IMR-90 (cell line): ENCODE data around the gene GRB10. TPM values are rescaled to one million over a fixed set of nuclear protein-coding genes. Genes with fewer than 3 reads are reported as not detected.

Source experiments
- ATAC-seq: fragments of 200-7000 bp; cut with Tn5 transposase; 2 replicates; pipeline ENCODE4 v1.9.1; 2020; ENCODE audit warnings: low read depth, mild to moderate bottlenecking, moderate library complexity
- BruUV-seq: library from RNA; stranded (reverse); fragments of 400-500 nt; replicated peaks from 2 replicates; lab custom pipeline; 2021; lab: Mats Ljungman, UMichigan
- CTCF ChIA-PET: fragments of 300-600 bp; formaldehyde crosslinking; extraction: SDS; loops from one replicate; lab custom pipeline; 2021; ENCODE audit warnings: antibody characterized with exemption; lab: Yijun Ruan, JAX
- POLR2A ChIA-PET: fragments of 300-600 bp; sonication (Branson Sonifier 250); formaldehyde crosslinking; loops from one replicate; lab custom pipeline; 2022; ENCODE audit warnings: antibody characterized with exemption; ENCODE audit not compliant: unreplicated experiment; lab: Charles Lee
- DNase-seq: peaks from one replicate; pipeline ENCODE4 v3.0.0; 2013
- H2AFZ ChIP-seq: replicated peaks from 2 replicates; pipeline ENCODE3; 2013; ENCODE audit warnings: low read length, mild to moderate bottlenecking; ENCODE audit not compliant: poor library complexity
- H2AK5ac ChIP-seq: 2 replicates; pipeline ENCODE4 v1.6.1; 2013; ENCODE audit warnings: low read depth, low read length, inconsistent platforms
- H2AK9ac ChIP-seq: replicated peaks from 2 replicates; pipeline ENCODE3; 2013; ENCODE audit warnings: mild to moderate bottlenecking, low read depth, low read length, moderate library complexity; ENCODE audit not compliant: poor library complexity
- H2BK120ac ChIP-seq: 2 replicates; pipeline ENCODE4 v1.6.1; 2013; ENCODE audit warnings: low read depth, low read length, inconsistent platforms
- H2BK15ac ChIP-seq: 3 replicates; pipeline ENCODE4 v1.6.1; 2013; ENCODE audit warnings: low read depth, low read length, inconsistent platforms
- H2BK20ac ChIP-seq: 2 replicates; pipeline ENCODE4 v1.6.1; 2013; ENCODE audit warnings: low read depth, mild to moderate bottlenecking, inconsistent platforms, low read length, moderate library complexity
- H2BK5ac ChIP-seq: 2 replicates; pipeline ENCODE4 v1.6.1; 2013; ENCODE audit warnings: mild to moderate bottlenecking, low read depth, low read length, inconsistent platforms; ENCODE audit not compliant: poor library complexity, severe bottlenecking
- H3K14ac ChIP-seq: replicated peaks from 2 replicates; pipeline ENCODE4 v1.6.1; 2013; ENCODE audit warnings: low read depth, low read length, inconsistent platforms
- H3K18ac ChIP-seq: 2 replicates; pipeline ENCODE4 v1.6.1; 2013; ENCODE audit warnings: low read depth, low read length, control low read depth
- H3K23ac ChIP-seq: 2 replicates; pipeline ENCODE4 v1.6.1; 2013; ENCODE audit warnings: low read depth, low read length, inconsistent platforms
- H3K27ac ChIP-seq: 2 replicates; pipeline ENCODE4 v1.5.1; 2013; ENCODE audit warnings: mild to moderate bottlenecking, control low read depth, low read length; ENCODE audit not compliant: insufficient read depth
- H3K27me3 ChIP-seq: 2 replicates; pipeline ENCODE4 v1.6.1; 2013; ENCODE audit warnings: low read length; ENCODE audit not compliant: control insufficient read depth, insufficient read depth
- H3K36me3 ChIP-seq: 2 replicates; pipeline ENCODE4 v1.6.1; 2013; ENCODE audit warnings: low read length, mixed read lengths; ENCODE audit not compliant: control insufficient read depth, insufficient read depth
- H3K4ac ChIP-seq: 2 replicates; pipeline ENCODE4 v1.6.1; 2013; ENCODE audit warnings: low read depth, low read length, inconsistent platforms
- H3K4me1 ChIP-seq: 2 replicates; pipeline ENCODE4 v1.6.1; 2013; ENCODE audit warnings: low read length, mixed read lengths; ENCODE audit not compliant: control insufficient read depth, insufficient read depth
- H3K4me2 ChIP-seq: 2 replicates; pipeline ENCODE4 v1.6.1; 2013; ENCODE audit warnings: low read depth, mild to moderate bottlenecking, control low read depth, low read length, moderate library complexity
- H3K4me3 ChIP-seq: 2 replicates; pipeline ENCODE4 v1.5.1; 2013; ENCODE audit warnings: low read depth, mild to moderate bottlenecking, control low read depth, low read length, moderate library complexity; ENCODE audit not compliant: insufficient read depth
- H3K56ac ChIP-seq: 2 replicates; pipeline ENCODE4 v1.6.1; 2013; ENCODE audit warnings: low read length, inconsistent platforms; ENCODE audit not compliant: insufficient read depth; ENCODE audit errors: extremely low read depth
- H3K79me1 ChIP-seq, 2 experiments: 2 replicates each; pipeline ENCODE4 v1.6.1; 2013; ENCODE audit warnings: low read length in 2 of 2, inconsistent platforms in 1 of 2, low read depth in 1 of 2
- H3K9ac ChIP-seq: 2 replicates; pipeline ENCODE4 v1.6.1; 2013; ENCODE audit warnings: low read depth, low read length, control low read depth
- H3K9me1 ChIP-seq: 2 replicates; pipeline ENCODE4 v1.6.1; 2013; ENCODE audit warnings: low read length, inconsistent platforms; ENCODE audit not compliant: insufficient read depth
- H3K9me3 ChIP-seq: 2 replicates; pipeline ENCODE4 v1.6.1; 2013; ENCODE audit warnings: low read length; ENCODE audit not compliant: control insufficient read depth, insufficient read depth
- H4K20me1 ChIP-seq: 2 replicates; pipeline ENCODE4 v1.6.1; 2013; ENCODE audit warnings: low read length, inconsistent platforms; ENCODE audit not compliant: insufficient read depth
- H4K5ac ChIP-seq: 2 replicates; pipeline ENCODE4 v1.6.1; 2013; ENCODE audit warnings: mild to moderate bottlenecking, low read depth, low read length, control low read depth
- H4K8ac ChIP-seq, 2 experiments: 2 replicates each; pipeline ENCODE4 v1.6.1; 2013; ENCODE audit warnings: low read depth in 2 of 2, low read length in 2 of 2, control low read depth in 1 of 2, inconsistent platforms in 1 of 2
- H4K91ac ChIP-seq: 2 replicates; pipeline ENCODE4 v1.6.1; 2013; ENCODE audit warnings: low read depth, low read length, inconsistent platforms; ENCODE audit not compliant: insufficient read depth
- CHD1 ChIP-seq: IDR thresholded peaks from 2 replicates; pipeline ENCODE4 v1.6.1; 2012; ENCODE audit warnings: low read depth, low read length, improper control_type of control experiment
- FOS ChIP-seq: fragments of 150-350 bp; IDR thresholded peaks from 2 replicates; pipeline ENCODE4 v1.6.1; 2016; ENCODE audit warnings: low read depth, low read length
- MAFK ChIP-seq: IDR thresholded peaks from 2 replicates; pipeline ENCODE4 v1.6.1; 2012; ENCODE audit warnings: low read depth, low read length, improper control_type of control experiment
- MAZ ChIP-seq: IDR thresholded peaks from 2 replicates; pipeline ENCODE4 v1.6.1; 2012; ENCODE audit warnings: low read depth, mild to moderate bottlenecking, low read length, improper control_type of control experiment, moderate library complexity, borderline replicate concordance
- MXI1 ChIP-seq: IDR thresholded peaks from 2 replicates; pipeline ENCODE4 v1.6.1; 2012; ENCODE audit warnings: low read depth, mild to moderate bottlenecking, low read length, moderate library complexity, borderline replicate concordance
- NFE2L2 ChIP-seq: fragments of 150-350 bp; IDR thresholded peaks from 2 replicates; pipeline ENCODE4 v1.6.1; 2016; ENCODE audit warnings: low read depth, mild to moderate bottlenecking, low read length
- RFX5 ChIP-seq: IDR thresholded peaks from 2 replicates; pipeline ENCODE4 v1.8.0; 2012; ENCODE audit warnings: low read depth, mild to moderate bottlenecking, low read length, moderate library complexity
- WGBS, 2 experiments: methylation state at CpG; one replicate each; pipeline versions ENCODE4 v1.1.5 to v1.1.7; 2013; ENCODE audit warnings: missing lambda C conversion rate in 2 of 2; ENCODE audit not compliant: insufficient read length in 1 of 2; ENCODE audit errors: extremely low coverage in 2 of 2; 5-methylcytosine and 5-hydroxymethylcytosine counted together
- dilution Hi-C: fragments of 300-500 bp; cut with HindIII; formaldehyde crosslinking; loops from one replicate; pipeline ENCODE4 v1.14.3; 2018; ENCODE audit warnings: low sequenced_read_pairs; ENCODE audit not compliant: unreplicated experiment
- in situ Hi-C: fragments of 300-500 bp; cut with MboI; formaldehyde crosslinking; loops from 3 replicates; pipeline ENCODE4 v1.14.3; 2019; ENCODE audit warnings: low sequenced_read_pairs, inconsistent platforms, mixed read lengths
- intact Hi-C: fragments of 100-400 bp; cut with micrococcal nuclease; formaldehyde crosslinking; loops from 2 replicates; pipeline ENCODE4 v1.10.0; 2022
- polyA plus RNA-seq, 3 experiments: library from polyadenylated mRNA; depleted of rRNA; stranded (reverse); fragments of >200 nt; gene quantifications; 2 replicates each; pipeline ENCODE4 v1.2.3, GENCODE V29; 2012; ENCODE audit warnings: low replicate concordance in 1 of 3
- total RNA-seq: library from RNA; depleted of rRNA; stranded (reverse); fragments of >200 nt; gene quantifications from 2 replicates; pipeline ENCODE4 v1.2.3, GENCODE V29; 2012
- TF ChIP-seq, protein P1 (sequence below): fragments of 150-350 bp; IDR thresholded peaks from 2 replicates; pipeline ENCODE4 v1.6.1; 2017; ENCODE audit warnings: mild to moderate bottlenecking, antibody characterized with exemption, low read length, low read depth
- TF ChIP-seq, protein P2 (sequence below): conservative IDR thresholded peaks from 2 replicates; pipeline ENCODE4 v1.5.1; 2012; ENCODE audit warnings: mild to moderate bottlenecking, low read depth, low read length, improper control_type of control experiment

GRB10 gene
- total and polyA plus RNA-seq, 2 of the 4 experiments (the other 2 are of a cell fraction), result 6.3 to 15.1 TPM

DNA sequence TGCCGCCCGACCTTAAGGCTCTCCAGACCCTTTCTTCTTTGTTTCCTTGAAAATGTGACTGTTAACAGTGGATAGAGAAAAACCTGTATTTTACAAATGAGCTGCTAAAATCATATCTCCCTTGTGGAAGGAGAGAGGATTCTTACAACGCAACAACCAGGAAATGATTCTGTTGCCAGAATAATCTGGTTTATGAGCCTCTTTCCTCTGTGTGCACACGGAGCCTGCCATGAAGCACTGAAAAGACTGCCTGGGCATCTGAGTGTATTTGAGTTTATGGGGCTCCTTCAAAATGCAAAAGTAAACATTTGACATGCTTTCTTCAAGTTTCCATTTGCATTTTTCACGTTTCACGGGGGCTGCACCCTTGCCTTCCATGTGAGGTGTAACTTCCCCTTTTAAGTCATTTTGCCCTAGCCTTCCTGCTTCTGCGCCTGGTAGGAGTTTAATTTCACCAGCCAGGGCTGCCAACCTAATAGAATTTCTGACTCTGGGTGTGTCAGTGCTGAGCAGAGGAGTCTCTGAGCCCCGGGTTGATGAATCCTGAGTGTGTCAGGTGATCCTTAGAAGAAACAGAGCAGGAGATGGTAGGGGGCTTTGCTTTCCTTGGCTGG, 101.2 kb downstream of the GRB10 start:
- ChIA-PET CTCF (interaction anchor here (0.7 to 0.9 kb wide), 2 partner anchors 214 to 460 kb away, joined by 3 to 4 read pairs; no protein-coding TSS in a partner anchor), POLR2A (no interaction called here)
- Histone ChIP-seq H4K8ac (no peak overlapping the region), H2AK5ac (no peak overlapping the region), H2AFZ (no peak overlapping the region), H3K4me2 (no peak overlapping the region), H2BK20ac (no peak overlapping the region), H3K79me1 (peaks cover 5 to 6% of the 10 kb centered on the region in 2 experiments; a peak in 3 of 4 replicates), H3K4me3 (no peak overlapping the region), H3K27ac (no peak overlapping the region), H3K18ac (no peak overlapping the region), H3K9me1 (no peaks in the 10 kb centered on the region; the same call in 1 of the 2 replicates), H2BK120ac (no peak overlapping the region), H3K36me3 (no peaks in the 10 kb centered on the region), H3K23ac (no peak overlapping the region), H2BK15ac (no peak overlapping the region), H3K9me3 (no peaks in the 10 kb centered on the region), H3K56ac (no peak overlapping the region), H4K91ac (no peak overlapping the region), H2BK5ac (no peak overlapping the region), H3K14ac (no peak overlapping the region), H4K5ac (no peak overlapping the region), H3K9ac (no peak overlapping the region), H3K4me1 (peaks cover 3% of the 10 kb centered on the region; the same call in 1 of the 2 replicates), H2AK9ac (no peak overlapping the region), H3K27me3 (no peaks in the 10 kb centered on the region), H3K4ac (no peak overlapping the region), H4K20me1 (peaks cover 10% of the 10 kb centered on the region; the same call in 1 of the 2 replicates)
- BruUV-seq, result no TSS peak
- dilution Hi-C loops (no loop called here), intact Hi-C loops (loop anchor here (5.0 kb wide), 1 partner anchor 461 kb away; no protein-coding TSS in a partner anchor), in situ Hi-C loops (loop anchor here (25.0 kb wide), 1 partner anchor 219 kb away; the partner anchor contains the start of gene FIGNL1)
- no peak for TF ChIP-seq RFX5
- TF ChIP-seq, protein P1, sequence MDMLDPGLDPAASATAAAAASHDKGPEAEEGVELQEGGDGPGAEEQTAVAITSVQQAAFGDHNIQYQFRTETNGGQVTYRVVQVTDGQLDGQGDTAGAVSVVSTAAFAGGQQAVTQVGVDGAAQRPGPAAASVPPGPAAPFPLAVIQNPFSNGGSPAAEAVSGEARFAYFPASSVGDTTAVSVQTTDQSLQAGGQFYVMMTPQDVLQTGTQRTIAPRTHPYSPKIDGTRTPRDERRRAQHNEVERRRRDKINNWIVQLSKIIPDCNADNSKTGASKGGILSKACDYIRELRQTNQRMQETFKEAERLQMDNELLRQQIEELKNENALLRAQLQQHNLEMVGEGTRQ, result no peak
- no peak for TF ChIP-seq CHD1
- TF ChIP-seq MXI1, result no peak
- TF ChIP-seq MAFK, result no peak
- no peak for TF ChIP-seq MAZ
- TF ChIP-seq NFE2L2, result no peak
- TF ChIP-seq FOS, result no peak
- TF ChIP-seq, protein P2, sequence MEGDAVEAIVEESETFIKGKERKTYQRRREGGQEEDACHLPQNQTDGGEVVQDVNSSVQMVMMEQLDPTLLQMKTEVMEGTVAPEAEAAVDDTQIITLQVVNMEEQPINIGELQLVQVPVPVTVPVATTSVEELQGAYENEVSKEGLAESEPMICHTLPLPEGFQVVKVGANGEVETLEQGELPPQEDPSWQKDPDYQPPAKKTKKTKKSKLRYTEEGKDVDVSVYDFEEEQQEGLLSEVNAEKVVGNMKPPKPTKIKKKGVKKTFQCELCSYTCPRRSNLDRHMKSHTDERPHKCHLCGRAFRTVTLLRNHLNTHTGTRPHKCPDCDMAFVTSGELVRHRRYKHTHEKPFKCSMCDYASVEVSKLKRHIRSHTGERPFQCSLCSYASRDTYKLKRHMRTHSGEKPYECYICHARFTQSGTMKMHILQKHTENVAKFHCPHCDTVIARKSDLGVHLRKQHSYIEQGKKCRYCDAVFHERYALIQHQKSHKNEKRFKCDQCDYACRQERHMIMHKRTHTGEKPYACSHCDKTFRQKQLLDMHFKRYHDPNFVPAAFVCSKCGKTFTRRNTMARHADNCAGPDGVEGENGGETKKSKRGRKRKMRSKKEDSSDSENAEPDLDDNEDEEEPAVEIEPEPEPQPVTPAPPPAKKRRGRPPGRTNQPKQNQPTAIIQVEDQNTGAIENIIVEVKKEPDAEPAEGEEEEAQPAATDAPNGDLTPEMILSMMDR, result no peak
- no CpG with 5 or more reads among the region's 8 CpGs for WGBS, 2 experiments
- no peak for DNase-seq
- ATAC-seq, result no peak
